Measurements from ENCODE around the gene HMGN4. TPM values are rescaled to one million over a fixed set of nuclear protein-coding genes. Genes with fewer than 3 reads are reported as not detected.

Gene HMGN4
- polyA plus RNA-seq, 3 donors, result 28.1 to 116 (median 91.3) TPM

GRCh38 chr6:26530203-26530602 lies 8.0 kb upstream of the HMGN4 start:
- Histone ChIP-seq H4K20me1 (ENCODE audit: insufficient read depth, low read length) (no peaks in the 10 kb centered on the region), H3K36me3 (replicated peaks in 1 of 2; ENCODE audit: control insufficient read depth in 1 of 2, insufficient read depth in 2 of 2, low read length in 2 of 2) (no peaks in the 10 kb centered on the region), H2AFZ (ENCODE audit: insufficient read depth, low read depth, low read length, poor library complexity, severe bottlenecking) (no peak overlapping the region), H3K27ac (ENCODE audit: low read depth in 1 of 2, low read length in 2 of 2) (no peak overlapping the region), H3K79me2 (ENCODE audit: insufficient read depth, low read length) (no peaks in the 10 kb centered on the region), H3K27me3 (ENCODE audit: control insufficient read depth in 2 of 2, insufficient read depth in 2 of 2, low read length in 2 of 2) (no peaks in the 10 kb centered on the region), H3K4me1 (ENCODE audit: control insufficient read depth in 1 of 2, insufficient read depth in 2 of 2, low read length in 2 of 2) (peaks cover 15 to 33% of the 10 kb centered on the region in 2 donors), H3K4me3 (replicated peaks in 1 of 3; ENCODE audit: low read depth in 2 of 3, low read length in 3 of 3) (no peak overlapping the region), H3K4me2 (replicated peaks; ENCODE audit: extremely low read depth, low read length, poor library complexity, severe bottlenecking) (no peak overlapping the region), H3K9me3 (replicated peaks in 1 of 2; ENCODE audit: control insufficient read depth in 1 of 2, insufficient read depth in 1 of 2, low read length in 2 of 2) (no peaks in the 10 kb centered on the region), H3K9ac (ENCODE audit: insufficient read depth, low read length, poor library complexity, severe bottlenecking) (no peak overlapping the region)
- no peaks in the 10 kb centered on the region for H3K36me3 Mint-ChIP-seq
- no peak for TF ChIP-seq CTCF (IDR thresholded peaks at IDR 0.05)
- peaks cover 2 to 3% (median 3%) of the 10 kb centered on the region in 3 donors for H3K27me3 Mint-ChIP-seq (ENCODE audit: low read depth in 3 of 3)
- no peaks in the 10 kb centered on the region for H3K9me3 Mint-ChIP-seq
- WGBS (ENCODE audit: insufficient coverage), result 90% methylated on average over 2 of the region's 2 CpGs
- no peak for DNase-seq
- peaks cover 33% of the 10 kb centered on the region for H3K4me1 Mint-ChIP-seq
- intact Hi-C loops (cut with micrococcal nuclease), result loop anchor here (5.0 to 10.0 kb wide), 3 partner anchors 37 to 1555 kb away; partner anchors contain the start of gene ZNF165 (in 1 of the 2)
- H3K27ac Mint-ChIP-seq, result no peak overlapping the region
- H3K4me3 Mint-ChIP-seq, result no peak overlapping the region

- H4K20me1 ChIP-seq (ENCODE audit: insufficient read depth, low read length), result no peaks in the 10 kb centered on the region
- no CpG with 5 or more reads among the region's 1 CpG for WGBS (ENCODE audit: insufficient coverage)
- intact Hi-C loops (cut with micrococcal nuclease), result loop anchor here (5.0 to 10.0 kb wide), 3 partner anchors 35 to 1553 kb away; partner anchors contain the start of gene ZNF165 (in 1 of the 2)
- H3K4me3 ChIP-seq (replicated peaks in 1 of 3; ENCODE audit: low read depth in 2 of 3, low read length in 3 of 3), result peak overlapping the region in 1 of 3 experiments; percentile 80
- H3K9me3 ChIP-seq (replicated peaks in 1 of 2; ENCODE audit: control insufficient read depth in 1 of 2, insufficient read depth in 1 of 2, low read length in 2 of 2), result no peaks in the 10 kb centered on the region
- Mint-ChIP-seq H3K4me3 (peak overlapping the region in 1 of 2 donors; percentile 9), H3K4me1 (peaks cover 32% of the 10 kb centered on the region), H3K36me3 (no peaks in the 10 kb centered on the region), H3K27me3 (ENCODE audit: low read depth in 3 of 3) (peaks cover 2 to 3% (median 3%) of the 10 kb centered on the region in 3 donors), H3K9me3 (no peaks in the 10 kb centered on the region), H3K27ac (peak overlapping the region in 5 of 7 donors; percentile 2 to 74 (median 37))
- H3K4me2 ChIP-seq (replicated peaks; ENCODE audit: extremely low read depth, low read length, poor library complexity, severe bottlenecking), result peak overlapping the region; percentile 79
- H3K4me1 ChIP-seq (ENCODE audit: control insufficient read depth in 1 of 2, insufficient read depth in 2 of 2, low read length in 2 of 2), result peaks cover 14 to 36% of the 10 kb centered on the region in 2 donors
- no peak overlapping the region for H3K9ac ChIP-seq (ENCODE audit: insufficient read depth, low read length, poor library complexity, severe bottlenecking)
- no peak overlapping the region for H2AFZ ChIP-seq (ENCODE audit: insufficient read depth, low read depth, low read length, poor library complexity, severe bottlenecking)
- H3K27ac ChIP-seq (ENCODE audit: low read depth in 1 of 2, low read length in 2 of 2), result peak overlapping the region in 1 of 2 donors; percentile 6
- no peaks in the 10 kb centered on the region for H3K27me3 ChIP-seq (ENCODE audit: control insufficient read depth in 2 of 2, insufficient read depth in 2 of 2, low read length in 2 of 2)
- H3K79me2 ChIP-seq (ENCODE audit: insufficient read depth, low read length), result no peaks in the 10 kb centered on the region
- H3K36me3 ChIP-seq (replicated peaks in 1 of 2; ENCODE audit: control insufficient read depth in 1 of 2, insufficient read depth in 2 of 2, low read length in 2 of 2), result no peaks in the 10 kb centered on the region
- TF ChIP-seq CTCF (IDR thresholded peaks at IDR 0.05), result no peak
- no peak for DNase-seq
These were observed 6.3 kb upstream of the HMGN4 start for GRCh38 chr6:26531897-26532296.

Data from CD14-positive monocyte (primary cell).